NB4 (cell line): ENCODE measurements around the gene TMEM247.

Experiments
- DNase-seq: peaks from one replicate; pipeline ENCODE4 v3.0.0; 2010; ENCODE audit warnings: low read depth
- H3K4me3 ChIP-seq: one replicate; pipeline ENCODE4 v1.5.1; 2011; ENCODE audit warnings: mild to moderate bottlenecking, low read depth, low read length, moderate library complexity
- MYC ChIP-seq: IDR thresholded peaks from 2 replicates; pipeline ENCODE4 v1.6.1; 2011; ENCODE audit warnings: low read depth, low read length
- POLR2A ChIP-seq: IDR thresholded peaks from 2 replicates; pipeline ENCODE4 v1.6.1; 2011; ENCODE audit warnings: mild to moderate bottlenecking; ENCODE audit not compliant: insufficient read length; ENCODE audit errors: extremely low read depth
- TF ChIP-seq, protein P1 (sequence below): IDR thresholded peaks from one replicate; pipeline ENCODE4 v1.5.1; 2012; ENCODE audit warnings: low read depth, low read length
- TF ChIP-seq, protein P2 (sequence below): IDR thresholded peaks from 2 replicates; pipeline ENCODE4 v1.6.1; 2011; ENCODE audit warnings: low read depth, low read length

TMEM247 gene

GRCh38 chr2:46441838-46442712, 37.3 kb upstream of the TMEM247 start:
- TF ChIP-seq POLR2A = no peak
- TF ChIP-seq, protein P1, sequence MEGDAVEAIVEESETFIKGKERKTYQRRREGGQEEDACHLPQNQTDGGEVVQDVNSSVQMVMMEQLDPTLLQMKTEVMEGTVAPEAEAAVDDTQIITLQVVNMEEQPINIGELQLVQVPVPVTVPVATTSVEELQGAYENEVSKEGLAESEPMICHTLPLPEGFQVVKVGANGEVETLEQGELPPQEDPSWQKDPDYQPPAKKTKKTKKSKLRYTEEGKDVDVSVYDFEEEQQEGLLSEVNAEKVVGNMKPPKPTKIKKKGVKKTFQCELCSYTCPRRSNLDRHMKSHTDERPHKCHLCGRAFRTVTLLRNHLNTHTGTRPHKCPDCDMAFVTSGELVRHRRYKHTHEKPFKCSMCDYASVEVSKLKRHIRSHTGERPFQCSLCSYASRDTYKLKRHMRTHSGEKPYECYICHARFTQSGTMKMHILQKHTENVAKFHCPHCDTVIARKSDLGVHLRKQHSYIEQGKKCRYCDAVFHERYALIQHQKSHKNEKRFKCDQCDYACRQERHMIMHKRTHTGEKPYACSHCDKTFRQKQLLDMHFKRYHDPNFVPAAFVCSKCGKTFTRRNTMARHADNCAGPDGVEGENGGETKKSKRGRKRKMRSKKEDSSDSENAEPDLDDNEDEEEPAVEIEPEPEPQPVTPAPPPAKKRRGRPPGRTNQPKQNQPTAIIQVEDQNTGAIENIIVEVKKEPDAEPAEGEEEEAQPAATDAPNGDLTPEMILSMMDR = no peak
- no peak for TF ChIP-seq MYC
- TF ChIP-seq, protein P2, sequence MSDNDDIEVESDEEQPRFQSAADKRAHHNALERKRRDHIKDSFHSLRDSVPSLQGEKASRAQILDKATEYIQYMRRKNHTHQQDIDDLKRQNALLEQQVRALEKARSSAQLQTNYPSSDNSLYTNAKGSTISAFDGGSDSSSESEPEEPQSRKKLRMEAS = no peak
- no peak for DNase-seq
- no peak overlapping the region for H3K4me3 ChIP-seq

GRCh38 chr2:46444732-46445131, 34.6 kb upstream of the TMEM247 start:
- DNase-seq = no peak
- no peak overlapping the region for H3K4me3 ChIP-seq
- TF ChIP-seq POLR2A (no peak), MYC (no peak)
- TF ChIP-seq, protein P2 = no peak

DNA sequence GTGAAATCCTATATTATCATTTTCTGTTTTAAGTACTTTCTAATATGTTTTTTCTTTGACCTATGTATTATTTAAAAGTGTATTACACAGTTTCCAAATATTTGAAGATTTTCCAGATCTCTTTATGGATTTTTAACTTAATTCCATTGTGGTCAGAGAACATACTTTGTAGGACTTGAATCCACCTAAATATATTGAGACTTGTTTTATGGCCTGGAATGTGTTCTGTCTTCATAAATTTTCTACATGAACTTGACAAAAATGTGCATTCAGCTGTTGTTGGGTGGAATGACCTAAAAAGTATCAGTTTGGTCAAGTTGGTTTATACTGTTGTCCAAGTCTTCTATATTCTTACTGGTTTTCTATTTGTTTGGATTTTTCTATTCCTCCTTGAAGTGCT, 33.8 kb upstream of the TMEM247 start:
- no peak for DNase-seq
- TF ChIP-seq, protein P2 = no peak
- TF ChIP-seq POLR2A (no peak), MYC (no peak)
- TF ChIP-seq, protein P1 = no peak
- H3K4me3 ChIP-seq = no peak overlapping the region

DNA sequence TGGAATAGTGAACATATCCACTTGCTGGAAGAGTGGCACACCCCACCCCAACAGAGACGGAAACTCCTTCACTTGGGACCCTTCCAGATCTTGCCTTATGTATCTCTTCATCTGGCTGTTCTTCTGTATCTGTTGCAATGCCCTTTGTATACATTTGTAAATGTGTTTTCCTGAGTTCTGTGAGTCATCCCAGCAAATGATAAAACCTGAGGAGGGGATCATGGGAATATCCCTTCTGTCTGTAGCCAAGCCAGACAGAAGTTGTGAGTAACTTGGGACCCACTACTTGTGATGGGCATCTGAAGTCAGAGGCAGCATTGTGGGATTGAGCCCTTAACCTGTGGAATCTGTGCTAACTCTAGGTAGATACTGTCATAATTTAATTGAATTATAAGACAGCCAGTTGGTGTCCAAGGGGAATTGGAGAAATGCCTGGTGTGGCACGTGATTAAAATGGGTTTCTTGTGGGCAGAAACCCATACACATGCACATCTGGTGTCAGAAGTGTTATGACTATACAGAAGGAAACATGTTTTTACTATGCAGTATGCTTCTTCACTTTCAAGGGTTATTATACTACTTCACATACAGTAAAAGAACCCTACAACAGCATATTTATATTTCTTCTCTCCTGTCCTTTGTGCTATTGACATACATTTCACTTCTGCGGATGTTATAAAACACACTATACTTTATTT, 32.3 kb upstream of the TMEM247 start:
- no peak overlapping the region for H3K4me3 ChIP-seq
- no peak for DNase-seq
- TF ChIP-seq POLR2A (no peak), MYC (no peak)
- TF ChIP-seq, protein P2 = no peak
- TF ChIP-seq, protein P1 = no peak

GRCh38 chr2:46447649-46448048, 31.7 kb upstream of the TMEM247 start:
- no peak overlapping the region for H3K4me3 ChIP-seq
- TF ChIP-seq, protein P2 = no peak
- TF ChIP-seq, protein P1 = no peak
- TF ChIP-seq MYC = no peak
- TF ChIP-seq POLR2A = no peak
- no peak for DNase-seq

DNA sequence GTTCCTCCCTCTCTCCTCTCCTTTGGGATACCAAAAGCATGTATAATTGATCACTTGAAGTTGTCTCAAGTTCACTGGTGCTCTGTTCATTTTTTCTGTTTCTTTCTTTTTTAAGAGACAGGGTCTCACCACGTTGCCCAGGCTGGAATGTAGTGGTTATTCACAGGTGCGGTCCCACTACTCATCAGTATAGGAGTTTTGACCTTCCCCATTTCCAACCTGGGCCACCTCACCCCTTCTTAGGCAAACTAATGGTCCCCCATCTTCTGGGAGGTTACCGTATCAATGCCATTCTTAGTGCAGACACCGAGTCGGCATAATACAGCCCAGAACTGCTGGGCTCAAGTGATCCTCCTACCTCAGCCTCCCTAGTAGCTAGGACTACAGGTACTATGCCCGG, 31.3 kb upstream of the TMEM247 start:
- no peak overlapping the region for H3K4me3 ChIP-seq
- DNase-seq = no peak
- TF ChIP-seq MYC (no peak), POLR2A (no peak)
- TF ChIP-seq, protein P1 = no peak
- TF ChIP-seq, protein P2 = no peak
